ENCODE results near the gene MED20.

The MED20 gene

DNA sequence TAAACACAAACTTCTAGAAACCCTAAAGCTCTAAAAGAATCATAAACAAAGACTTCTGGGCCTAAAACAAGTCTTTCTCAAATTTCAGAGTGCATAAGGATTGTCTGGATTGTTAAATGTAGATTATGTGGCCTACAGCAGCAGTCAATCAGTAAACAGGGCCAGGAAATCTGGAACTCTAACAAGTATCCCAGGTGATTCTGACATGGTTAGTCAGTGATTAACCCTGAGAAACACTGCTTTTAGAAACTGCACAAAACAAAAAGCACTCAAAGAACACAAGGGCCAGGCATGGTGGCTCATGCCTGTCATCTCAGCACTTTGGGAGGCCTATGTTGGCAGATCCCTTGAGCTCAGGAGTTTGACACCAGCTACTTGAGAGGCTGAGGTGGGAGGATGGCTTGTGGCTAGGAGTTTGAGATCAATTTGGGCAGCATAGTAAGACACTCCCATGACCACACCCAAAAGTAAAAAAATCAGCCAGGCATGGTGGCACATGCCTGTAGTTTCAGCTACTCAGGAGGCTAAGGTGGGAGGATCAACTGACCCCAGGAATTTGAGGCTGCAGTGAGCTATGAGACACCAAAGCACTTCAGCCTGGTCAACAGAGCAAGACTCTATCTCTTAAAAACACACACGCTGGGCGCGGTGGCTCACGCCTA, 5.9 kb downstream of the MED20 start:
- no peak for DNase-seq (ENCODE audit: low read depth in 1 of 2, low spot score in 1 of 2)

- DNase-seq (ENCODE audit: low read depth in 1 of 2, low spot score in 1 of 2): no peak
Observed at GRCh38 chr6:41914343-41914742, 6.6 kb downstream of the MED20 start.

DNA sequence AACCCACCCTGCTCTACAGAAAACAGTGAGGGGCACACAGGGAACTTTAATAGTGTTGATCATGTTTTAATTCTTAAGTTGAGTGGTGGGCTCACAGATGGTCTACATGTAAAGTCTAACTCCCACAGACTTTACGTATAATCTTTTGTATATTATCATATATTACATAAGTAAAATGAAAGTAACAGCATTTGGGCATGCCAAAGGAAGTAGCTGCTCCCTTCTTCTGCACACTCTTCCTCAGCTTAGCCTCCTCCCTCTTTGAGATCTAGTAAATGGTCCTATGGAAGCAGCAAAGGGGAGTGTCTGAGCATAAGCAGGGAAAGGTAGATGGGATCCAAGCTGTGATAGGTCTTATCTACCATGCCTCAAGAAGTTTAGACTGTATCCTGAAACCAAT, 11.2 kb downstream of the MED20 start:
- DNase-seq (ENCODE audit: low read depth in 1 of 2, low spot score in 1 of 2): no peak

GRCh38 chr6:41901882-41902519, 18.9 kb downstream of the MED20 start:
- DNase-seq (ENCODE audit: low read depth in 1 of 2, low spot score in 1 of 2): peak in 1 of 2 donors; percentile 23

- DNase-seq (ENCODE audit: low read depth in 1 of 2, low spot score in 1 of 2): no peak
Observed at GRCh38 chr6:41900861-41901260, 20.1 kb downstream of the MED20 start.

DNA sequence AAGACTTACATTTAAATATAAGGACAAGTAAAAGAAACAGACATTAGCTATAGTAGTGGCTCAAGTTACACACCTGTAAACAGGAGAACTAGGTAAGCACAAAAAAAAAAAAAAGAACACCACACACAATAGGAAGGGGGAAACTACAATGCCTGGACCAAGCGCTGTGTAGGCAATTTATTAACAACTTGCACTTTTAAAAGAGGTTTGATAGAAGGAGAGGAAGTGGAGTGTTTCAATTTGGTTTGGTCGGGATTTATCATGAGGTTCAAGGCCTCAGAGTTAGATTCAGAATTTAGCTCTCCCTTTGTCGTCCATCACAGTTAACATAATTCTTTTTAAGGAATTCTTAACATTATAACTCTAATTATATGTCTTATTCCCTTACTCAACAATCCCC, 24.7 kb downstream of the MED20 start:
- DNase-seq (ENCODE audit: low read depth in 1 of 2, low spot score in 1 of 2): no peak

DNA sequence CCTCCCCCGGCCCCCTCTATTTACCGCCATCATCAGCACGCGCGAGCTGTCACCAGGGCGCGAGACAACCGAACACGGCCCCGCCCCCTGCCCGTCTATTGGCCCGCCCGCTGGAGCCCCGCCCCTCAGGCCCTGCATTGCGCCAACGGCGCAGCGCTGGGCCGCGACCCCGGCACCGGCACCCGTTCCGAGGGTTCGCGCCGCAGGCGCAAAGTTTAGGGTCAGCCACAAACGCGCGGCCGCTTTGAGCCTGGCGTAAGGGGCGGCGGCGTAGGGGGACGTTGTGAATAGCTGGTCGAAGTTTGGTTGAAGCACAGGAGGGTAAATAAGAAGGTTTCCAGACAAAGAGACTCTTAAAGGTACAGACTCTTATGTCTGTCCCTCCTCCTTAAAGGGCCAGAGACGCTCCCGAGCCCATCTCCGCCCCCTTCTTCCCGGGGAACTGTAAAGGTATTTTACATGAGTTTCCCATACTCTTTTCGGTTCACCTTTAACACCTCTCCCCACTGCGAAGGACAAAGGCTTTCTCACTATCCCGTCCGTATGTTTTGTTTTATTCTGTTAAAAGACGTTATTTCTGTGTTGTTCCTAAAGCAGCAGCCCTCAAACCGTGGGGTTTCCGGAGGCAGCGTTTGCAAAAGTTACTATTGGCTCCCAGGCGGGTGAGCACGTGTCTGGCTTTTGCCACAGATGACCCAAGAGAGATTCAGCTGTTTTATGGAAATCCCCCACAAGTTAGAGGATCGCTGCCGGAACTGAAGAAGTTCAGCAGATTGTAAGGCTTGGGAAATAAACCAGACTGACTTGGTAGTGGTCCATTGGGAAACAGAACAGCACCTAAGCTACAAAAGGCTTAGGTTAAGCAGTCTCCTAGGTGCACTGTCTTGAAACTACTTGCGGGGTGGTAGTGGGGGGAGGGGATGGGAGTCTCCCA, 25.4 kb downstream of the MED20 start, which contains the start of gene USP49:
USP49 (minus strand) TSS at position 76 of the 934 bp plus-strand sequence. CDS start 88,392 bp downstream, outside the sequence.
- DNase-seq (ENCODE audit: low read depth in 1 of 2, low spot score in 1 of 2): peak; percentile 83 to 84

- DNase-seq (ENCODE audit: low read depth in 1 of 2, low spot score in 1 of 2): no peak
Observed at GRCh38 chr6:41894366-41895299, 26.3 kb downstream of the MED20 start.

- DNase-seq (ENCODE audit: low read depth in 1 of 2, low spot score in 1 of 2): no peak
Observed at GRCh38 chr6:41892921-41893564, 27.9 kb downstream of the MED20 start.

DNA sequence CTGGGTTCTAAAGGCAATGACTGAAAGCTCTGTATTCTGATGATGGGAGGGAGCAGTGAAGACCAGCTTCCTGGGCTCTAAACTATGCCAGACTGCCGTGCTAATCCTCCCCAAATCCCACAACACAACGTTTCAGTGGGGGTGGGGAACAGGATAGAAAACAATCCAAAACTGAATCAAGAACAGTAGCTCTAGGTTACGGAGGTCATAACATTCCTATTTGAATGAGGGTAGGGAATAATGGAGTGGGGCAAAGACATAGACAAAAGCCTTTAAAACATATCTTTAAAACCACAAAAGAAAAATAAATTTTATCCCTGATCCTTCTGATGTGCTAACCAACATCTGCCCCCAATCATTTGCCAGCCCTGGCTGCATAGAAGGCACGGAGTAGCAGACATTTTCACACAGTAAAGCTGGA, 33.6 kb downstream of the MED20 start:
- no peak for DNase-seq (ENCODE audit: low read depth in 1 of 2, low spot score in 1 of 2)

- no peak for DNase-seq (ENCODE audit: low read depth in 1 of 2, low spot score in 1 of 2)
Observed at GRCh38 chr6:41885930-41886329, 35.0 kb downstream of the MED20 start.

DNA sequence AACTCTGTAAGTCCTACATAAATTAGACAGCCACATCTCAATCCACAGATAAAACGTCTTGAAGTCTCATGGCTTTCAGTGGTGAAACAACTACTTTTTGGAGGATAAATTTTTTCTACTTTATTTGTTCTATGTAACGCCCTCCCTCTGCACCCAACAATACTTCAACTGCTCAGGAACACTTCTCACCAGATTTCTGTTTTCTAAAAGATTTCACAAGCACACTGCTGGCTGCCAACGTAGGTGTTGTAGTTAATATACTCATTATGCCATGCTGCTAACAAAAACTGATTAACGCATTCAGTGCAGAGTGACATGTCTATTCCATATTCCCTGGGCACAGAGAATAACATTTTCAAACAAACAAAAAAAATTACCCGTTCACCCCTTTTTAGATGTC, 36.0 kb downstream of the MED20 start:
- DNase-seq (ENCODE audit: low read depth in 1 of 2, low spot score in 1 of 2): no peak

DNA sequence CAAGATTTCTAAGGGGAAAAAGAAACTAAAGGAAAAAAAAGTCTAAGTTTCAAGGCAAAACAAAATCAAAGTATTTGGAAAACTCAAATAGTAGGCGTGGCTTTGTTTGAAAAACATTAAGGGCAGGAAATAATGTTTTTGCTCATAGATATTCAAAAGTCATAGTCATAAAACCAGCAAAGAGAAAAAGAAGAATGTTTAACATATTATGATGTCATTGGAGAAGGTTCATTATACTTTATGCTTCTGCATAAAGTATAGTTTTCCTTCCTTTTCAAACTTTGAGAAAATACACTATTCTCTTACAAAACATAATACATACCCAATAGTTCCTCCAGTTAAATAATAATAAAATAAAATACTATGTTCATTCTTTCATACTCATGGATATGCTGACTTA, 39.4 kb downstream of the MED20 start:
- no peak for DNase-seq (ENCODE audit: low read depth in 1 of 2, low spot score in 1 of 2)

GRCh38 chr6:41878961-41879405, 42.0 kb downstream of the MED20 start:
- no peak for DNase-seq (ENCODE audit: low read depth in 1 of 2, low spot score in 1 of 2)

- DNase-seq (ENCODE audit: low read depth in 1 of 2, low spot score in 1 of 2): no peak
Observed at GRCh38 chr6:41878246-41878645, 42.7 kb downstream of the MED20 start.

GRCh38 chr6:41877051-41877680, 43.8 kb downstream of the MED20 start:
- DNase-seq (ENCODE audit: low read depth in 1 of 2, low spot score in 1 of 2): no peak

- DNase-seq (ENCODE audit: low read depth in 1 of 2, low spot score in 1 of 2): no peak
Observed at GRCh38 chr6:41874741-41875140, 46.2 kb downstream of the MED20 start.

DNA sequence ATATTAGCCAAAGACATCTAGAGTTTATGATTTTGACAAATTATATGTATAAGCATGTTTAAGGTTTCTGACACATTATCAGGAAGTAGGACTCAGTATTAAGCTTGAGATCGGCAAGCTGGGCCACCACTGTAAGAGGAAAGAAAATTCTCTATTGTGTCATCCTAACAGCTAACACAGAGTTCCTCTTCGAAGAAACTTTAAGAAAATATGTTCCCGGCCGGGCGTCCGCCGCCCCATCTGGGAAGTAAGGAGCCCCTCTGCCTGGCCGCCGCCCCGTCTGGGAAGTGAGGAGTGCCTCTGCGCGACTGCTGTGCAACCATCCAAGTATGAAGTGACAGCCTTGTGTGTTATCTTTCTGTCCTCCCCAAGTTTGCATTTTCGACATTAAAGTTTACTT, 48.8 kb downstream of the MED20 start:
- DNase-seq (ENCODE audit: low read depth in 1 of 2, low spot score in 1 of 2): no peak

- no peak for DNase-seq (ENCODE audit: low read depth in 1 of 2, low spot score in 1 of 2)
Observed at GRCh38 chr6:41871691-41872090, 49.2 kb downstream of the MED20 start.

- DNase-seq (ENCODE audit: low read depth in 1 of 2, low spot score in 1 of 2): no peak
Observed at GRCh38 chr6:41859356-41859755, 61.6 kb downstream of the MED20 start.

Measured in activated T-helper 1 cell treated with anti-CD3 and anti-CD28 coated beads, Interleukin-2, amount 50 U/mL, for 16 hours (primary cell).